SH-SY5Y (cell line): ENCODE results near the gene GPR17.

Experiments
- GATA2 ChIP-seq: IDR thresholded peaks from 2 replicates; pipeline ENCODE4 v1.6.1; 2011; ENCODE audit warnings: mild to moderate bottlenecking, low read depth, low read length
- GATA3 ChIP-seq: IDR thresholded peaks from 2 replicates; pipeline ENCODE4 v1.6.1; 2011; ENCODE audit warnings: low read depth, mild to moderate bottlenecking, low read length, moderate library complexity

Gene GPR17

GRCh38 chr2:127648321-127648720 lies 2.4 kb downstream of the GPR17 start:
- TF ChIP-seq GATA2 (no peak), GATA3 (no peak)

- TF ChIP-seq GATA2 (no peak), GATA3 (no peak)
Measured at GRCh38 chr2:127649100-127649611, 3.2 kb downstream of the GPR17 start.

DNA sequence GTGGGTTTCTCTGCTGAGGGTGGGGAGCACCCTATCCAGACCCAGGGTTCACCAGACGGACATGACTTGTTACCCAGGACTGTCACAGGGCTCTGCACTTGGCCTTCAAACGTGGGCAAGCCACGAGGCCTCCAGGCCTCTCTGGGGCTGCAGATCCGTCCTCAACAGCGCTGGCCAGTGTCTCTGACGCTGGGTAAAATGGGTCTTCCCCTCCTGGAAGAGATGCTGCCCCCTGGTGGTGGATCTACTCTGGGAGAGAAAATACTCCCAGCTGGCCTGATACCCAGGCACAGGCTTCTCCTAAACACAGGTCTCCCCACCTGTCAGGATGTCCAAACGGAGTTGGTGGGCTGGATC lies 3.7 kb downstream of the GPR17 start:
- TF ChIP-seq GATA3 (no peak), GATA2 (no peak)

- no peak for TF ChIP-seq GATA2
- TF ChIP-seq GATA3 = no peak
Measured at GRCh38 chr2:127650041-127650784, 4.3 kb downstream of the GPR17 start.

DNA sequence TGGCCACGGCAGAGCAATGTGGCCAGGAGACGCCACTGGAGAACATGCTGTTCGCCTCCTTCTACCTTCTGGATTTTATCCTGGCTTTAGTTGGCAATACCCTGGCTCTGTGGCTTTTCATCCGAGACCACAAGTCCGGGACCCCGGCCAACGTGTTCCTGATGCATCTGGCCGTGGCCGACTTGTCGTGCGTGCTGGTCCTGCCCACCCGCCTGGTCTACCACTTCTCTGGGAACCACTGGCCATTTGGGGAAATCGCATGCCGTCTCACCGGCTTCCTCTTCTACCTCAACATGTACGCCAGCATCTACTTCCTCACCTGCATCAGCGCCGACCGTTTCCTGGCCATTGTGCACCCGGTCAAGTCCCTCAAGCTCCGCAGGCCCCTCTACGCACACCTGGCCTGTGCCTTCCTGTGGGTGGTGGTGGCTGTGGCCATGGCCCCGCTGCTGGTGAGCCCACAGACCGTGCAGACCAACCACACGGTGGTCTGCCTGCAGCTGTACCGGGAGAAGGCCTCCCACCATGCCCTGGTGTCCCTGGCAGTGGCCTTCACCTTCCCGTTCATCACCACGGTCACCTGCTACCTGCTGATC lies 4.9 kb downstream of the GPR17 start:
- no peak for TF ChIP-seq GATA2
- TF ChIP-seq GATA3 = no peak

DNA sequence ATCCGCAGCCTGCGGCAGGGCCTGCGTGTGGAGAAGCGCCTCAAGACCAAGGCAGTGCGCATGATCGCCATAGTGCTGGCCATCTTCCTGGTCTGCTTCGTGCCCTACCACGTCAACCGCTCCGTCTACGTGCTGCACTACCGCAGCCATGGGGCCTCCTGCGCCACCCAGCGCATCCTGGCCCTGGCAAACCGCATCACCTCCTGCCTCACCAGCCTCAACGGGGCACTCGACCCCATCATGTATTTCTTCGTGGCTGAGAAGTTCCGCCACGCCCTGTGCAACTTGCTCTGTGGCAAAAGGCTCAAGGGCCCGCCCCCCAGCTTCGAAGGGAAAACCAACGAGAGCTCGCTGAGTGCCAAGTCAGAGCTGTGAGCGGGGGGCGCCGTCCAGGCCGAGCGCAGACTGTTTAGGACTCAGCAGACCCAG lies 5.4 kb downstream of the GPR17 start:
- no peak for TF ChIP-seq GATA3
- no peak for TF ChIP-seq GATA2

DNA sequence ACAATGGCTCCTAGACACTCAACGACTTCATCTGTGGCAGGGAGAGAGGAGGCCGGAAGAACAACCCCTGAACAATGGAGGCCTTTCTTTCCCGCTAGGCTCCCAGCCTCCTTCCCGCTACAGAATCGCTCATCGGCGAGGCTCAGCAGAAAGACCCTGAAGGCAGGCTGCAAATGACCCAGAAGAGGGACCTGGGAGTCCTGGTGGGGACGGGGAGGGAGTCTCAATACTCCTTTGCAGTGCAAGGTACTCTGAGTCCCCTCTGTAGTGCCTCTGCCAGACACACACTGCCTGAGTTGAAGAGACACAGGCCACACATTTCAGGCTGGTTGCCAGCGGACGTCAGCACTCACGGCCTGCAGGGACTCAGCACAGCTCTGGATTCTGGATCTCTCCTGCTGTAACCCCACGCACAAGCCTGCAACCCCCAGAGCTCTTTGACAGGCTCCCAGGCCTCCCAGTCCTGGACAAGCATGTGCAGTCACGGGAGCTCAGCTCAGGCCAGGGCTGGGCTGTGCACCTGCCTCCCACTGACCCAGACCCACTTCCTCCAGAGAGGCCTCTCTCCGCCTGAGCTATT lies 6.1 kb downstream of the GPR17 start:
- TF ChIP-seq GATA2 (no peak), GATA3 (no peak)

GRCh38 chr2:127652786-127653357 lies 6.9 kb downstream of the GPR17 start:
- TF ChIP-seq GATA3 (no peak), GATA2 (no peak)

DNA sequence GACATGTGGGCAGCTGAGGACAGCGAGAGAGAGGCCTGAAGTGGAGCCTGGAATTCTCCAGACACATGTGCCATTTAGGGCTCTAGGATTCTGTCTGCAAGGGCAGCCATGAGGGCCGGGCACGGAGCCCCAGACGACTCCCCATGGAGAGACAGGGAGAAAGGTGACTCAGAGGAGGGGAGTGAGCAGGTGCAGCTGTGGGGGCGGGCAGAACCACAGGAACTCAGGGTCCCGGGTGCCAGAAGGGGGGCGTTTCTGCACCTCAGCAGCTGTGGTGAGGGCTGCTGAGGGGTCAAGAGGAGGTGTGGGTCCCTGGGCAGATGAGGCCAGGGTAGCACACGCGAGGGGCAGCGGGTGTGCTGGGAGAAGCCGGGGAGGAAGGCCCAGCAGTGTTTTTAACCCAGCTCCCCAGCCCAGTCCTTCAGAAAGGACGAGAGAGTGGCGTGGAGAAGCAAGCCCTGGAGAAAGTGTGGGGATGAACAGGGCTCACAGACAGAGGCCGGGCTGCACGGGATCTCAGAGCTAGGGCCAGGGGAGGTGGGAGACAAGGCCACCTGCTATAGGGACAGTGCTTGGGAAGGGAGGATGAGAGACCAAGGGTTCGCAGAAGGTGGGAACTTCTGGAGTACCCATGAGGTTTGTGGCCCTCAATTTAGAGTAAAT lies 7.6 kb downstream of the GPR17 start:
- TF ChIP-seq GATA3 (no peak), GATA2 (no peak)

GRCh38 chr2:127654084-127654837 lies 8.3 kb downstream of the GPR17 start:
- no peak for TF ChIP-seq GATA2
- TF ChIP-seq GATA3 = no peak

DNA sequence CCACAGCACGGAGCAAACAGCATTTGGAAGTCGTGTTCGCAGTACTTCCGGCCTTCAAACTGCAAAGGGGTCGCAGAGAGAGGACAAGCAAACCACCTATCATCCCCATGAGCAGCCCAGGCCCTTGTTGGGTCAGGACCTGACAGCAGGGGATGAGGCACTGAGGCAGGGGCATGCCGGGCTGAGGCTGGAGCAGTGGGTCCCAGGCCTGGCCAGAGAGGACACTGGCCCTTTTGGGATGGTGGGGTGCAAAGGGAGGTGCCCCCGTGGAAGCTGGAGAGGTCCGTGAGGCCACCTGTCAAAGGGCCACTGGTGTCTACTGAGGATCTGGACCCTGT lies 8.9 kb downstream of the GPR17 start:
- TF ChIP-seq GATA3 (no peak), GATA2 (no peak)

DNA sequence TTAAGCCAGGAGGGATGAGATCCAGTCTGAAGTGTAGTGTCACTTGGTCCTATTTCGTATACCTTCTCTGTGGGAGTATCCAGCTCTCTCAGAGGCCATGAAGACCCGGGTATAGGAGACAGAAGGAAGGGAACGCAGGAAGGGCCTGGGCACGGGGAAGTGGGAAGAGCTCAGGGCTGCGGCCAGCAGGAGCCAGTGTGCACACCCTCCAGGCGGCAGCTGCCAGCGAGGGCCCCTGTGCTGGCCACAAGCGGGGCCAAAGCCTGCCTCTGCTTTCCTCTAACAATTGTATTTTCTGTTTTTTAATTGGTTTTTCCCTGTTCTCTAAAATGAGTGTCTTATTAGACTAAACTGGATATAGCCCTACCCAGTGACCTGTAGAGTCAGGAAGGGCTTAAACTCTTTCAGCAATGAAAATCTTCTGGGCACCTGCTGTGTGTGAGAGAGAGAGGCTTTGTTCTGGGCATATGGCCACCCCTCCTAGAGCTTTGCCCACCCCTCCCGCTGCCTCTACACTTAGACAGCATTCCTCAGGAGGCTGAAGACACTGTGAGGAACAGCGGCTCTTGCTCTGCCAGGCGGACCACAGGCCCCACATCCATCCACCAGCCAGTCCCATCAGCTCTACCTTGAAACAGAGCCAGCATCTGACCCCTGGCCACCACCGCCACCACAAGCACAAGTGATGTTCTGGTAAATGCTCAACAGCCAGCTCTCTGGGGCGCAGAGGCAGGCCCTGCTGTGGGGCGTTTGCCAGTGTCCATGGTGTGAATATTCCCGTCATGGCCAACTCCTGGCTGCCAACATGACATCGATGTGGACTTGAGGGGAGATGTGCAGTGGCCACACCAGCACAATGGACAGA lies 9.5 kb downstream of the GPR17 start:
- TF ChIP-seq GATA2 (no peak), GATA3 (no peak)
